ENCODE results near the gene ADAM22.

Gene ADAM22

DNA sequence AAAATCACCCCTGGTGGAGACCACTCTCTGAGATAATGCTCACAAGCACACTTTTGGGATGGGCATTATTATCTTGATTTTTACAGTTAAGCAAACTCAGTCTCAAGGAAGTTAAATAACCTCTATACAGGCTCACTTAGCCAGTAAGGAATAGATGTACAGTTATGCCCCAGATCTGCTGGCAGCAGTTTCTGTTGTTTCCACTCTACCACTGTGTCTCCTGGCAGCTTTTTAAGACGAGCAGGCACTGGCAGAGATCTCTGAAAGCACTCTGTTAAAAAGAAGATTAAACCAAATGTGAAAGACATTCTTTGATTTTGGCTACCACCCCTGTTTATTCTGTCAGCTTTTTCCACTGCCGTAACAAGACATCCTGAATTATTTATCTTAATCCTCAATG lies 212.6 kb downstream of the ADAM22 start (continued):
- TF ChIP-seq, protein P1, sequence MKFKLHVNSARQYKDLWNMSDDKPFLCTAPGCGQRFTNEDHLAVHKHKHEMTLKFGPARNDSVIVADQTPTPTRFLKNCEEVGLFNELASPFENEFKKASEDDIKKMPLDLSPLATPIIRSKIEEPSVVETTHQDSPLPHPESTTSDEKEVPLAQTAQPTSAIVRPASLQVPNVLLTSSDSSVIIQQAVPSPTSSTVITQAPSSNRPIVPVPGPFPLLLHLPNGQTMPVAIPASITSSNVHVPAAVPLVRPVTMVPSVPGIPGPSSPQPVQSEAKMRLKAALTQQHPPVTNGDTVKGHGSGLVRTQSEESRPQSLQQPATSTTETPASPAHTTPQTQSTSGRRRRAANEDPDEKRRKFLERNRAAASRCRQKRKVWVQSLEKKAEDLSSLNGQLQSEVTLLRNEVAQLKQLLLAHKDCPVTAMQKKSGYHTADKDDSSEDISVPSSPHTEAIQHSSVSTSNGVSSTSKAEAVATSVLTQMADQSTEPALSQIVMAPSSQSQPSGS (tag by site-specific recombination; IDR thresholded peaks at IDR 0.05; ENCODE audit: low read depth), result no peak
- TF ChIP-seq ZNF24 (tag by site-specific recombination; IDR thresholded peaks at IDR 0.05) (no peak), YY1 (tag by site-specific recombination; IDR thresholded peaks at IDR 0.05) (no peak), ZNF121 (tag by site-specific recombination; IDR thresholded peaks at IDR 0.05) (no peak), ZNF16 (tag by site-specific recombination; IDR thresholded peaks at IDR 0.05; ENCODE audit: low read depth) (no peak), ZXDB (tag by site-specific recombination; IDR thresholded peaks at IDR 0.05) (no peak), ZNF157 (tag by site-specific recombination; IDR thresholded peaks at IDR 0.05) (no peak), ZNF654 (tag by site-specific recombination; IDR thresholded peaks at IDR 0.05; ENCODE audit: low read depth) (no peak), ZBTB7A (tag by site-specific recombination; IDR thresholded peaks at IDR 0.05; ENCODE audit: low read depth) (no peak), ZNF239 (tag by site-specific recombination; IDR thresholded peaks at IDR 0.05) (no peak)
- TF ChIP-seq, protein P2, sequence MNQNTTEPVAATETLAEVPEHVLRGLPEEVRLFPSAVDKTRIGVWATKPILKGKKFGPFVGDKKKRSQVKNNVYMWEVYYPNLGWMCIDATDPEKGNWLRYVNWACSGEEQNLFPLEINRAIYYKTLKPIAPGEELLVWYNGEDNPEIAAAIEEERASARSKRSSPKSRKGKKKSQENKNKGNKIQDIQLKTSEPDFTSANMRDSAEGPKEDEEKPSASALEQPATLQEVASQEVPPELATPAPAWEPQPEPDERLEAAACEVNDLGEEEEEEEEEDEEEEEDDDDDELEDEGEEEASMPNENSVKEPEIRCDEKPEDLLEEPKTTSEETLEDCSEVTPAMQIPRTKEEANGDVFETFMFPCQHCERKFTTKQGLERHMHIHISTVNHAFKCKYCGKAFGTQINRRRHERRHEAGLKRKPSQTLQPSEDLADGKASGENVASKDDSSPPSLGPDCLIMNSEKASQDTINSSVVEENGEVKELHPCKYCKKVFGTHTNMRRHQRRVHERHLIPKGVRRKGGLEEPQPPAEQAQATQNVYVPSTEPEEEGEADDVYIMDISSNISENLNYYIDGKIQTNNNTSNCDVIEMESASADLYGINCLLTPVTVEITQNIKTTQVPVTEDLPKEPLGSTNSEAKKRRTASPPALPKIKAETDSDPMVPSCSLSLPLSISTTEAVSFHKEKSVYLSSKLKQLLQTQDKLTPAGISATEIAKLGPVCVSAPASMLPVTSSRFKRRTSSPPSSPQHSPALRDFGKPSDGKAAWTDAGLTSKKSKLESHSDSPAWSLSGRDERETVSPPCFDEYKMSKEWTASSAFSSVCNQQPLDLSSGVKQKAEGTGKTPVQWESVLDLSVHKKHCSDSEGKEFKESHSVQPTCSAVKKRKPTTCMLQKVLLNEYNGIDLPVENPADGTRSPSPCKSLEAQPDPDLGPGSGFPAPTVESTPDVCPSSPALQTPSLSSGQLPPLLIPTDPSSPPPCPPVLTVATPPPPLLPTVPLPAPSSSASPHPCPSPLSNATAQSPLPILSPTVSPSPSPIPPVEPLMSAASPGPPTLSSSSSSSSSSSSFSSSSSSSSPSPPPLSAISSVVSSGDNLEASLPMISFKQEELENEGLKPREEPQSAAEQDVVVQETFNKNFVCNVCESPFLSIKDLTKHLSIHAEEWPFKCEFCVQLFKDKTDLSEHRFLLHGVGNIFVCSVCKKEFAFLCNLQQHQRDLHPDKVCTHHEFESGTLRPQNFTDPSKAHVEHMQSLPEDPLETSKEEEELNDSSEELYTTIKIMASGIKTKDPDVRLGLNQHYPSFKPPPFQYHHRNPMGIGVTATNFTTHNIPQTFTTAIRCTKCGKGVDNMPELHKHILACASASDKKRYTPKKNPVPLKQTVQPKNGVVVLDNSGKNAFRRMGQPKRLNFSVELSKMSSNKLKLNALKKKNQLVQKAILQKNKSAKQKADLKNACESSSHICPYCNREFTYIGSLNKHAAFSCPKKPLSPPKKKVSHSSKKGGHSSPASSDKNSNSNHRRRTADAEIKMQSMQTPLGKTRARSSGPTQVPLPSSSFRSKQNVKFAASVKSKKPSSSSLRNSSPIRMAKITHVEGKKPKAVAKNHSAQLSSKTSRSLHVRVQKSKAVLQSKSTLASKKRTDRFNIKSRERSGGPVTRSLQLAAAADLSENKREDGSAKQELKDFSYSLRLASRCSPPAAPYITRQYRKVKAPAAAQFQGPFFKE (tag by site-specific recombination; IDR thresholded peaks at IDR 0.05; ENCODE audit: borderline replicate concordance), result no peak
- TF ChIP-seq, protein P3, sequence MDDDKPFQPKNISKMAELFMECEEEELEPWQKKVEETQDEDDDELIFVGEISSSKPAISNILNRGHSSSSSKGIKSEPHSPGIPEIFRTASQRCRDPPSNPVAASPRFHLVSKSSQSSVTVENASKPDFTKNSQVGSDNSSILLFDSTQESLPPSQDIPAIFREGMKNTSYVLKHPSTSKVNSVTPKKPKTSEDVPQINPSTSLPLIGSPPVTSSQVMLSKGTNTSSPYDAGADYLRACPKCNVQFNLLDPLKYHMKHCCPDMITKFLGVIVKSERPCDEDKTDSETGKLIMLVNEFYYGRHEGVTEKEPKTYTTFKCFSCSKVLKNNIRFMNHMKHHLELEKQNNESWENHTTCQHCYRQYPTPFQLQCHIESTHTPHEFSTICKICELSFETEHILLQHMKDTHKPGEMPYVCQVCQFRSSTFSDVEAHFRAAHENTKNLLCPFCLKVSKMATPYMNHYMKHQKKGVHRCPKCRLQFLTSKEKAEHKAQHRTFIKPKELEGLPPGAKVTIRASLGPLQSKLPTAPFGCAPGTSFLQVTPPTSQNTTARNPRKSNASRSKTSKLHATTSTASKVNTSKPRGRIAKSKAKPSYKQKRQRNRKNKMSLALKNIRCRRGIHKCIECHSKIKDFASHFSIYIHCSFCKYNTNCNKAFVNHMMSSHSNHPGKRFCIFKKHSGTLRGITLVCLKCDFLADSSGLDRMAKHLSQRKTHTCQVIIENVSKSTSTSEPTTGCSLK (tag by site-specific recombination; IDR thresholded peaks at IDR 0.05), result no peak
- TF ChIP-seq, protein P4, sequence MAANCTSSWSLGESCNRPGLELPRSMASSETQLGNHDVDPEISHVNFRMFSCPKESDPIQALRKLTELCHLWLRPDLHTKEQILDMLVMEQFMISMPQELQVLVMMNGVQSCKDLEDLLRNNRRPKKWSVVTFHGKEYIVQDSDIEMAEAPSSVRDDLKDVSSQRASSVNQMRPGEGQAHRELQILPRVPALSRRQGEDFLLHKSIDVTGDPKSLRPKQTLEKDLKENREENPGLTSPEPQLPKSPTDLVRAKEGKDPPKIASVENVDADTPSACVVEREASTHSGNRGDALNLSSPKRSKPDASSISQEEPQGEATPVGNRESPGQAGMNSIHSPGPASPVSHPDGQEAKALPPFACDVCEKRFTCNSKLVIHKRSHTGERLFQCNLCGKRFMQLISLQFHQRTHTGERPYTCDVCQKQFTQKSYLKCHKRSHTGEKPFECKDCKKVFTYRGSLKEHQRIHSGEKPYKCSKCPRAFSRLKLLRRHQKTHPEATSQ (tag by site-specific recombination; IDR thresholded peaks at IDR 0.05), result no peak

DNA sequence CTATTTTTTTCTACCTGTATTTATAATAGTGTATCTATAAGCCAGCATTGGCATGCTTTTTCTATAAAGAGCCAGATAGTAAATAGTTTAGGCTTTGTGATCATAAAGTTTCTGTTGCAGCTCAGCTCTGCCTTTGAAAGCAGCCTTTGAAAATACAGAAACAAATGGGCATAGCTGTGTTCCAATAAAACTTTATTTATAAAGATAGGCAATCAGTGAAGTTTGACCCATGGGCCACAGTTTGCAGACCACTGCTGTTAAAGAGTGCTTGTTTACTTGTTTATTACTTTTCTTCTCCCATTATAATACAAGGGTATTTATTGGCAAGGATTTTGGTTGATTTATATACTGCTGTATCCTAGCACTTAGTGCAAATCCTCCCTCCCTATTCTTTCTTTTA lies 213.3 kb downstream of the ADAM22 start:
- ChIA-PET CTCF (interaction anchor here (1.3 kb wide), 1 partner anchor 22 kb away, joined by 4 read pairs; no protein-coding TSS in a partner anchor), POLR2A (no interaction called here)
- Histone ChIP-seq H3K9me3 (ENCODE audit: control insufficient read depth, insufficient read depth, low read depth, low read length) (no peaks in the 10 kb centered on the region), H3K4me1 (ENCODE audit: control insufficient read depth, insufficient read depth, low read length) (no peaks in the 10 kb centered on the region), H3K27ac (ENCODE audit: extremely low read depth, low read depth, low read length) (no peak overlapping the region), H3K4me3 (ENCODE audit: low read depth, low read length) (no peak overlapping the region), H3K36me3 (ENCODE audit: control insufficient read depth in 2 of 2, insufficient read depth in 1 of 2, low read length in 2 of 2) (no peaks in the 10 kb centered on the region)
- no peak for TF ChIP-seq ZNF473 (tag by site-specific recombination; IDR thresholded peaks at IDR 0.05)
- no peak for TF ChIP-seq ZNF19 (tag by site-specific recombination; IDR thresholded peaks at IDR 0.05; ENCODE audit: low read depth)
- TF ChIP-seq ZNF138 (tag by site-specific recombination; IDR thresholded peaks at IDR 0.05; ENCODE audit: borderline replicate concordance), result no peak
- TF ChIP-seq, protein P3 (tag by site-specific recombination; IDR thresholded peaks at IDR 0.05), result no peak

Data from HEK293 (cell line).